A549 (cell line): ENCODE measurements around the gene TCF3. TPM values are rescaled to one million over a fixed set of nuclear protein-coding genes. Genes with fewer than 3 reads are reported as not detected.
A peak's percentile ranks its signal among the peaks of the same experiment; 100 is the strongest.

Source experiments
- ATAC-seq, 2 experiments: fragments of 200-7000 bp in 1 of 2; fragments of >200 bp in 1 of 2; cut with Nextera tagmentation in 1 of 2; cut with Tn5 transposase in 1 of 2; 3 replicates each; pipeline versions ENCODE4 v1.8.0 to v1.9.1; 2018 to 2020; ENCODE audit warnings: mild to moderate bottlenecking in 1 of 2, moderate library complexity in 1 of 2
- CTCF ChIA-PET: fragments of 300-600 bp; sonication (Branson Sonifier 250); formaldehyde crosslinking; extraction: SDS; loops from one replicate; lab custom pipeline; 2021; ENCODE audit warnings: antibody characterized with exemption, inconsistent platforms; lab: Yijun Ruan, JAX
- POLR2A ChIA-PET: fragments of 350-600 bp; formaldehyde crosslinking; extraction: SDS; loops from one replicate; lab custom pipeline; 2021; ENCODE audit warnings: antibody characterized with exemption, inconsistent platforms; lab: Yijun Ruan, JAX
- DNase-seq, 2 experiments: peaks; one replicate each; pipeline versions ENCODE4 v3.0.0 to v3.0.0-alpha.2; 2011 to 2016; ENCODE audit warnings: low read depth in 1 of 2, low spot score in 1 of 2
- FAIRE-seq: peaks from 2 replicates; lab custom pipeline; 2011; peaks lifted over from hg19 to GRCh38; lab: Jason Lieb, UNC
- H3K27ac ChIP-seq, 2 experiments: fragments of >200 bp; sonication (Bioruptor Twin); formaldehyde crosslinking; 3 replicates each; pipeline ENCODE4 v1.5.1; 2016 to 2017
- H3K4me1 ChIP-seq: fragments of >200 bp; sonication (Bioruptor Twin); formaldehyde crosslinking; 3 replicates; pipeline ENCODE4 v1.6.1; 2016
- H3K4me2 ChIP-seq: fragments of >200 bp; sonication (Bioruptor Twin); formaldehyde crosslinking; 3 replicates; pipeline ENCODE4 v1.6.1; 2016
- H3K4me3 ChIP-seq: fragments of >200 bp; sonication (Bioruptor Twin); formaldehyde crosslinking; 3 replicates; pipeline ENCODE4 v1.5.1; 2016
- H3K9me3 ChIP-seq: fragments of >200 bp; sonication (Bioruptor Twin); formaldehyde crosslinking; 3 replicates; pipeline ENCODE4 v1.6.1; 2016
- CBX2 ChIP-seq: fragments of 200-600 bp; sonication (generic); IDR thresholded peaks from 2 replicates; pipeline ENCODE4 v1.6.1; 2016; ENCODE audit warnings: low read depth, mild to moderate bottlenecking, borderline replicate concordance
- CEBPB ChIP-seq, 2 experiments: fragments of >200 bp in 1 of 2; sonication (Bioruptor Twin) in 1 of 2; formaldehyde crosslinking in 1 of 2; IDR thresholded peaks; 2 replicates each; pipeline ENCODE4 v1.6.1; 2012 to 2016
- EP300 ChIP-seq, 2 experiments: fragments of >200 bp; sonication (Bioruptor Twin); formaldehyde crosslinking; IDR thresholded peaks; 2 replicates in 1 of 2; 3 replicates in 1 of 2; pipeline ENCODE4 v1.6.1; 2016 to 2017
- FOSB ChIP-seq: fragments of 250-450 bp; sonication (Bioruptor Pico); IDR thresholded peaks from 2 replicates; pipeline ENCODE4 v1.5.0; 2020; ENCODE audit warnings: mild to moderate bottlenecking, moderate library complexity
- FOXS1 ChIP-seq: fragments of 250-450 bp; sonication (Bioruptor Pico); IDR thresholded peaks from 2 replicates; pipeline ENCODE4 v1.5.0; 2020; ENCODE audit warnings: mild to moderate bottlenecking, moderate library complexity
- HOXA7 ChIP-seq: fragments of 250-450 bp; sonication (Bioruptor Pico); IDR thresholded peaks from 2 replicates; pipeline ENCODE4 v1.5.0; 2020; ENCODE audit warnings: mild to moderate bottlenecking, moderate library complexity
- HOXB13 ChIP-seq: fragments of 250-450 bp; sonication (Bioruptor Pico); IDR thresholded peaks from 2 replicates; pipeline ENCODE4 v1.5.0; 2020; ENCODE audit warnings: low read depth, mild to moderate bottlenecking, moderate library complexity
- JUN ChIP-seq, 2 experiments: fragments of >200 bp; sonication (Bioruptor Twin); formaldehyde crosslinking; IDR thresholded peaks; 2 replicates in 1 of 2; 3 replicates in 1 of 2; pipeline ENCODE4 v1.6.1; 2016 to 2017
- KDM1A ChIP-seq: fragments of 200-600 bp; sonication (generic); IDR thresholded peaks from 2 replicates; pipeline ENCODE4 v1.6.1; 2016; ENCODE audit warnings: low read depth, mild to moderate bottlenecking
- MYC ChIP-seq: IDR thresholded peaks from 2 replicates; pipeline ENCODE4 v1.6.1; 2012; ENCODE audit warnings: mild to moderate bottlenecking, inconsistent platforms, low read length, improper control_type of control experiment, borderline replicate concordance
- PHF8 ChIP-seq: fragments of 200-600 bp; sonication (generic); IDR thresholded peaks from 2 replicates; pipeline ENCODE4 v1.6.1; 2016; ENCODE audit warnings: low read depth, mild to moderate bottlenecking, antibody characterized with exemption, moderate library complexity, borderline replicate concordance
- POLR2AphosphoS2 ChIP-seq: conservative IDR thresholded peaks from 2 replicates; pipeline ENCODE4 v1.6.1; 2012; ENCODE audit warnings: low read length, improper control_type of control experiment, inconsistent platforms
- RARB ChIP-seq: fragments of 250-450 bp; sonication (Bioruptor Pico); IDR thresholded peaks from 2 replicates; pipeline ENCODE4 v1.8.0; 2021; ENCODE audit warnings: mild to moderate bottlenecking, moderate library complexity
- RCOR1 ChIP-seq: fragments of 150-350 bp; IDR thresholded peaks from 2 replicates; pipeline ENCODE4 v1.6.1; 2014; ENCODE audit warnings: antibody characterized with exemption, low read length, low read depth
- RFX5 ChIP-seq: fragments of 450-650 bp; IDR thresholded peaks from 2 replicates; pipeline ENCODE4 v1.7.1; 2014; ENCODE audit warnings: antibody characterized with exemption, mild to moderate bottlenecking, moderate library complexity
- SREBF2 ChIP-seq: fragments of 450-650 bp; IDR thresholded peaks from 2 replicates; pipeline ENCODE4 v1.6.1; 2014; ENCODE audit warnings: mild to moderate bottlenecking, moderate library complexity
- TP53 ChIP-seq: fragments of 250-450 bp; sonication (Bioruptor Pico); IDR thresholded peaks from 2 replicates; pipeline ENCODE4 v1.5.0; 2021; ENCODE audit warnings: mild to moderate bottlenecking, moderate library complexity
- ZFP36 ChIP-seq: fragments of 450-650 bp; IDR thresholded peaks from 2 replicates; pipeline ENCODE4 v1.6.1; 2014; ENCODE audit warnings: borderline replicate concordance; ENCODE audit not compliant: partially characterized antibody
- WGBS: methylation state at CpG from one replicate; pipeline ENCODE4 v1.1.6; 2017; ENCODE audit errors: missing lambda C conversion rate; 5-methylcytosine and 5-hydroxymethylcytosine counted together
- polyA plus RNA-seq, 4 experiments: library from polyadenylated mRNA; depleted of rRNA in 3 of 4; stranded (reverse); fragments of >200 nt; fragmentation: RNase III in 1 of 4; extraction: RNeasy Plus Mini Kit Qiagen cat#74134 plus additional on column Dnase treatment in 1 of 4; gene quantifications; 2 replicates in 3 of 4; 3 replicates in 1 of 4; pipeline ENCODE4 v1.2.3, GENCODE V29; 2011 to 2017
- TF ChIP-seq, protein P1 (sequence below): IDR thresholded peaks from 2 replicates; pipeline ENCODE4 v1.6.1; 2012
- TF ChIP-seq, protein P2 (sequence below): IDR thresholded peaks from 2 replicates; pipeline ENCODE4 v1.6.1; 2012; ENCODE audit warnings: low read depth, borderline replicate concordance
- TF ChIP-seq, protein P3 (sequence below): fragments of >200 bp; sonication (Bioruptor Twin); formaldehyde crosslinking; IDR thresholded peaks from 2 replicates; pipeline ENCODE4 v1.6.1; 2016
- TF ChIP-seq, protein P4 (sequence below): fragments of 250-450 bp; sonication (Bioruptor Pico); IDR thresholded peaks from 2 replicates; pipeline ENCODE4 v1.5.0; 2020; ENCODE audit warnings: low read depth, mild to moderate bottlenecking, moderate library complexity
- TF ChIP-seq, protein P5 (sequence below): IDR thresholded peaks from 2 replicates; pipeline ENCODE4 v1.6.1; 2012

TCF3 gene
- polyA plus RNA-seq, 2 of the 4 experiments (the other 2 are of a cell fraction): 25.6 to 52.6 TPM

DNA sequence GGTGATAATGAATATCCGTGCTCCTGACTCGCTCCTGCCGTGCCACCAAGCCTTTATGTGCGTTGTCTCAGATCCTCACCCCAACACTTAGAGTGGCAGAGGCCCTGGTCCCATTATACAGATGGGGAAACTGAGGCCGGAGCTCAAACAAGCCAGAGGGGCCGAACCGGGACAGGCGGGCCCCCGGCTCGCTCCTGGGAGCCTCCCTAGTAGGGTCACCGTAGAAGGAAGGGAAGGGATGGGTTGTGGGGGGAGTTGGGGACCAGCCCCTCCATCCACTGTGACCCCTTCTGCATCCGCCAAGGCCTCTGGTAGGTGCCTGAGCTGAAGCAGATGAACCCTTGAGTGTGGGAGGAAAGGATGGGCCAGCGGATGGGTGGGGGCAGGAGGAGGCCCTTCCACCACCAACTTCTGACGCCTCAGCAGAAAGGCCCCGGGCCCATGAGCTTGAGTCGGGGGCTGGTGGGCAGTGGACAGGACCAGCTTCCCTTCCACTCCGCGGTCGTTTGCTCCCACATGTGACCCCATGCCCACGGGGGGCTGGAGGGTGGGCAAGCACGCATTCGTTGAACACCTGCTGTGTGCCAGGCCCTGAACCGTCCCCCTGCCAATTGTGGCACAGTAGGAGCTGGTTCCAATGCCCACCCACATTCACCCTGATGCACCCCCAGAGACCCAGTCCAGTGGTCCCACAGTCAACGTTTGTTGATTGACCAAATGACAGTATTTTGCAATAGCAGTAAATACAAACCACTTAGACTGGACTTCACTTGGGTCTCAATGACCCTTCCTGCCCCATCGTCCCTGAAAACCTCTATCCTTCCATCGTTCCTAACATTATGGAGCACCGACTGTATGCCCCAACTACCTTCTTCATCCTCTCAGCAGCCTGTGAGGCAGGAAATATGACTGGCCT lies 24.2 kb upstream of the TCF3 start:
- peak overlapping the region; percentile 48; the same call in 1 of the 3 replicates for H3K4me3 ChIP-seq
- 0 out of 4 replicates have a peak, but pooled peaks of 1 of the 2 experiments have one; percentile 20 for TF ChIP-seq CEBPB (IDR thresholded peaks at IDR 0.05)
- no peak for TF ChIP-seq MYC
- TF ChIP-seq RFX5: no peak
- no peak for TF ChIP-seq RCOR1
- DNase-seq: no peak
- H3K4me2 ChIP-seq: peak overlapping the region; percentile 91
- H3K4me1 ChIP-seq: peaks cover 4% of the 10 kb centered on the region; the same call in 1 of the 3 replicates
- H3K9me3 ChIP-seq: no peaks in the 10 kb centered on the region
- WGBS: 59% methylated on average over 24 of the region's 27 CpGs
- ATAC-seq: no peak
- POLR2A ChIA-PET: no interaction called here
- no peak for FAIRE-seq
- CTCF ChIA-PET: interaction anchor here (0.9 to 2.0 kb wide), 3 partner anchors 90 to 106 kb away, joined by 3 to 7 read pairs (median 3); no protein-coding TSS in a partner anchor
- no peak overlapping the region for H3K27ac ChIP-seq

DNA sequence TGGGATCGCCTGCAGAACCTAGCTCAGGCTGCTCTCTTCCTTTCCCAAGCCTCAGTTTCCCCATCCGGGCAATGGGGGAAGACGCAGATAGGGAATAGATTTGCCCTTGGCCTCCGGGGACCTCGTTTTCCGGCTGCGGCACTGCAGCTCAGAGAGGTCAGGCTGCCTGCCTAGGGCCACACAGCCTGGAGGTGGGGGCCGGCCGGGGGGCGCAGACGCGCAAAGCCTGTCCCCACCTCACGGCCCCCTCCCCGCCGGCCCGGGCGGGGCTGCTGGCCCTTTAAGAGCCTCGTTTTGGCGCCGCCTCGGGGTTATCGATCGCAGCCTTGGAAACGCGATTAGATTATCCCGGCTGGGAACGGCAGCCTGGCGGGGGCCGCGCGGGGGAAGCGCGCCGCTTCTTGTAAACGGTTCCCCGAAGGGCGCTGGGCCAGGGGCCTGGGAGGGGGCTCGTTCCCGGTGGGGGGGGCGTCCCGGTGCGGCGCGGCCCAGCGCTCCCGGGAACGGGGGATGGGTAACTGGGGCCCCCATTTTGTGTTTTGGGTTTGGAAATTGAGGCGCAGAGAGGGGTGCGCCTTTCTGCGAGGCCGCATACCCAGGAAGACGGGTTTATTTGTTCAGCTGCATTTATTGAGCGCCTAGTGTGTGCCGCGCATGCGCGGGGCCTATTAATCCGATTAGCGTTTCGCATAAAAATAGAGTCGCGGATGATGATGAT lies 23.4 kb upstream of the TCF3 start:
- Histone ChIP-seq H3K4me3 (peak overlapping the region; percentile 48), H3K4me1 (peaks cover 4% of the 10 kb centered on the region; the same call in 1 of the 3 replicates), H3K27ac (peak overlapping the region; percentile 31 to 72; a peak in 4 of 6 replicates), H3K9me3 (no peaks in the 10 kb centered on the region), H3K4me2 (peak overlapping the region; percentile 91)
- DNase-seq (no peak), ATAC-seq (no peak), FAIRE-seq (no peak)
- CTCF ChIA-PET: interaction anchor here (0.8 to 2.0 kb wide), 2 partner anchors 91 to 109 kb away, joined by 3 to 7 read pairs; no protein-coding TSS in a partner anchor
- 20% methylated on average over 15 of the region's 62 CpGs for WGBS
- POLR2A ChIA-PET: no interaction called here
- TF ChIP-seq ZFP36 (peak; percentile 81), HOXB13 (no peak)
- TF ChIP-seq, protein P1, sequence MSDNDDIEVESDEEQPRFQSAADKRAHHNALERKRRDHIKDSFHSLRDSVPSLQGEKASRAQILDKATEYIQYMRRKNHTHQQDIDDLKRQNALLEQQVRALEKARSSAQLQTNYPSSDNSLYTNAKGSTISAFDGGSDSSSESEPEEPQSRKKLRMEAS: no peak

DNA sequence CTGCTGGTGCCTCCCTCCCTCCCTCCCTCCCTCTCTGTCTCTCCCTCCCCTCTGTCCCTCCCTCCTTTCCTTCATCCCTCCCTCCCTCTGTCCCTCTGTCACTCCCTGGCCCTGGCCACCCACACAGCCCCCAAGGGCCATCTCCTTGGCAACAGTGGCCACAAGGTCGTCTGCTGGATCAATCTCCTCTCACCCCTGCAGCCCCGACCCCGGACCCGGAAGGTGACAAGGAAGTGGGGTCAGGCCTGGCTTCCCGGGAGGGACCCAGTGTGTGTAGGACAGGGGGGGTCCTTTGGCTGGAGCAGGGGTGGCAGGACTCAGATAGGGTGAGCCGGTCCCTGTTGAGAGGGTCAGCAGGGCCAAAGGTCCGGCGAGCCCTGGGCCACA lies 21.9 kb upstream of the TCF3 start:
- H3K9me3 ChIP-seq: no peaks in the 10 kb centered on the region
- POLR2A ChIA-PET: interaction anchor here (0.6 kb wide), 1 partner anchor 183 kb away, joined by 4 read pairs; the partner anchor contains the start of gene REEP6
- FAIRE-seq: no peak

DNA sequence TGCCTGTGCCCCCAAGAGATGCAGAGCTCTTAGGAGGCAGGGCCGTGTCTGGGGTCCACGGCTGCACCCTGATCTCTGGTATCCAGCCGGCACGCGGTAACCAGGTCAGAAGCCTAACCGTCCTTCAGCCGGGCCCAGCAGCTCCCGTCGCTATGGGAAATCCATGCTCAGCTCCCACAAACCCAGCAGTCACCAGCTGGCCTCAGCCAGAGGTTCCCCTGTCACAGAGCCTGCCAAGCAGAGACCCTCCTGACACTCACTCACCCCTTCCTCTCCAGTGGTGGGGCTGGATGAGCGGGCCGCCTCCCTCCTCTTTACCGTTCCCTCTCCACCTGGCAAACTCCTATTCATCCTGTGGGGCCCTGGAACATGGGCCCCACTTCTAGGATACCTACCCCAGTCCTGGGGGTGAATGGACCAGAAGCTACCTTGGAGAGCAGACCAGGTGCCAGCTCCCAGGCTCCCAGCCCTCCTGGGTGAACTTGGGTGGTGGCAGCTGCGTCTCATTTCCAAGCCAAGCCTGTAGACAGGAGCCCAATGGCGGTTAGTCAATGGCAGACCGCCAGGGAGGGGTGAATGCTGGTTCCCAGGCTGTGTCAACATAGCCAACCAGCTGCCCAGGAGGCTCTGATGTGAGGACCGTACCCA lies 21.4 kb upstream of the TCF3 start:
- FAIRE-seq (no peak), ATAC-seq (no peak), DNase-seq (no peak)
- Histone ChIP-seq H3K4me2 (no peak overlapping the region), H3K4me3 (no peak overlapping the region), H3K4me1 (peaks cover 8% of the 10 kb centered on the region; the same call in 1 of the 3 replicates), H3K27ac (no peak overlapping the region), H3K9me3 (no peaks in the 10 kb centered on the region)
- ChIA-PET CTCF (interaction anchor here (0.8 to 5.8 kb wide), 10 partner anchors 11 to 152 kb away, joined by 3 to 146 read pairs (median 22); no protein-coding TSS in a partner anchor), POLR2A (interaction anchor here (0.6 kb wide), 1 partner anchor 183 kb away, joined by 4 read pairs; the partner anchor contains the start of gene REEP6)
- 85% methylated on average over 14 of the region's 16 CpGs for WGBS
- TF ChIP-seq ZFP36: no peak
- no peak for TF ChIP-seq FOSB (CRISPR knock-in tag)
- TF ChIP-seq, protein P2, sequence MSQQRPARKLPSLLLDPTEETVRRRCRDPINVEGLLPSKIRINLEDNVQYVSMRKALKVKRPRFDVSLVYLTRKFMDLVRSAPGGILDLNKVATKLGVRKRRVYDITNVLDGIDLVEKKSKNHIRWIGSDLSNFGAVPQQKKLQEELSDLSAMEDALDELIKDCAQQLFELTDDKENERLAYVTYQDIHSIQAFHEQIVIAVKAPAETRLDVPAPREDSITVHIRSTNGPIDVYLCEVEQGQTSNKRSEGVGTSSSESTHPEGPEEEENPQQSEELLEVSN: no peak
- no peak for TF ChIP-seq FOXS1 (CRISPR knock-in tag)
- no peak for TF ChIP-seq KDM1A
- TF ChIP-seq JUN (IDR thresholded peaks at IDR 0.05): no peak
- TF ChIP-seq SREBF2: no peak
- TF ChIP-seq, protein P3, sequence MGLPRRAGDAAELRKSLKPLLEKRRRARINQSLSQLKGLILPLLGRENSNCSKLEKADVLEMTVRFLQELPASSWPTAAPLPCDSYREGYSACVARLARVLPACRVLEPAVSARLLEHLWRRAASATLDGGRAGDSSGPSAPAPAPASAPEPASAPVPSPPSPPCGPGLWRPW: no peak
- TF ChIP-seq, protein P4, sequence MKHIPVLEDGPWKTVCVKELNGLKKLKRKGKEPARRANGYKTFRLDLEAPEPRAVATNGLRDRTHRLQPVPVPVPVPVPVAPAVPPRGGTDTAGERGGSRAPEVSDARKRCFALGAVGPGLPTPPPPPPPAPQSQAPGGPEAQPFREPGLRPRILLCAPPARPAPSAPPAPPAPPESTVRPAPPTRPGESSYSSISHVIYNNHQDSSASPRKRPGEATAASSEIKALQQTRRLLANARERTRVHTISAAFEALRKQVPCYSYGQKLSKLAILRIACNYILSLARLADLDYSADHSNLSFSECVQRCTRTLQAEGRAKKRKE (CRISPR knock-in tag): no peak
- no peak for TF ChIP-seq HOXA7 (CRISPR knock-in tag)
- no peak for TF ChIP-seq CBX2
- TF ChIP-seq, protein P5, sequence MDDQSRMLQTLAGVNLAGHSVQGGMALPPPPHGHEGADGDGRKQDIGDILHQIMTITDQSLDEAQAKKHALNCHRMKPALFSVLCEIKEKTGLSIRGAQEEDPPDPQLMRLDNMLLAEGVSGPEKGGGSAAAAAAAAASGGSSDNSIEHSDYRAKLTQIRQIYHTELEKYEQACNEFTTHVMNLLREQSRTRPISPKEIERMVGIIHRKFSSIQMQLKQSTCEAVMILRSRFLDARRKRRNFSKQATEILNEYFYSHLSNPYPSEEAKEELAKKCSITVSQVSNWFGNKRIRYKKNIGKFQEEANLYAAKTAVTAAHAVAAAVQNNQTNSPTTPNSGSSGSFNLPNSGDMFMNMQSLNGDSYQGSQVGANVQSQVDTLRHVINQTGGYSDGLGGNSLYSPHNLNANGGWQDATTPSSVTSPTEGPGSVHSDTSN: no peak
- no peak for TF ChIP-seq EP300 (IDR thresholded peaks at IDR 0.05)
- TF ChIP-seq RARB: no peak
- TF ChIP-seq PHF8: no peak

More for the DNA sequence above, 21.9 kb upstream of the TCF3 start:
- no peak for ATAC-seq
- Histone ChIP-seq H3K4me3 (no peak overlapping the region), H3K27ac (no peak overlapping the region), H3K4me2 (no peak overlapping the region), H3K4me1 (peaks cover 4% of the 10 kb centered on the region; the same call in 1 of the 3 replicates)
- TF ChIP-seq SREBF2 (no peak), POLR2AphosphoS2 (no peak), TP53 (no peak)
- 64% methylated on average over 5 of the region's 8 CpGs for WGBS
- CTCF ChIA-PET: interaction anchor here (1.2 to 5.8 kb wide), 6 partner anchors 10 to 151 kb away, joined by 5 to 146 read pairs (median 50); no protein-coding TSS in a partner anchor
- no peak for DNase-seq
